Mesenchymal stem cell (in vitro differentiated cells and primary cell): ENCODE data around the gene NUDT4.
A peak's percentile ranks its signal among the peaks of the same experiment; 100 is the strongest.
"Not testable (repeated sequence)": the region's sequence is repeated elsewhere in the genome, so short reads cannot be mapped to it uniquely, and the experiment has no call there.

Experiments used
- DNase-seq: peaks from one replicate; pipeline ENCODE4 v3.0.0-alpha.2; 2013
- H2AFZ ChIP-seq: one replicate; pipeline ENCODE4 v1.6.1; 2013; ENCODE audit warnings: low read depth, mild to moderate bottlenecking, control low read depth, inconsistent platforms, low read length, moderate library complexity
- H2AK5ac ChIP-seq: 2 replicates; pipeline ENCODE4 v1.6.1; 2013; ENCODE audit warnings: low read length, moderate library complexity, mild to moderate bottlenecking, inconsistent platforms; ENCODE audit not compliant: severe bottlenecking
- H2BK120ac ChIP-seq: one replicate; pipeline ENCODE4 v1.6.1; 2013; ENCODE audit warnings: low read depth, mild to moderate bottlenecking, inconsistent platforms, low read length, moderate library complexity
- H2BK12ac ChIP-seq, 2 experiments: one replicate each; pipeline ENCODE4 v1.6.1; 2013; ENCODE audit warnings: inconsistent platforms in 2 of 2, low read length in 2 of 2, mild to moderate bottlenecking in 2 of 2, moderate library complexity in 2 of 2, control low read depth in 1 of 2
- H2BK15ac ChIP-seq: one replicate; pipeline ENCODE4 v1.6.1; 2013; ENCODE audit warnings: mild to moderate bottlenecking, low read depth, inconsistent platforms; ENCODE audit not compliant: poor library complexity, severe bottlenecking
- H2BK5ac ChIP-seq: 2 replicates; pipeline ENCODE4 v1.6.1; 2013; ENCODE audit warnings: low read depth, mild to moderate bottlenecking, low read length, control low read depth, inconsistent platforms; ENCODE audit not compliant: poor library complexity, severe bottlenecking
- H3K14ac ChIP-seq, 2 experiments: one replicate each; pipeline ENCODE4 v1.6.1; 2013; ENCODE audit warnings: inconsistent platforms in 2 of 2, low read length in 2 of 2, control low read depth in 1 of 2, mild to moderate bottlenecking in 1 of 2, moderate library complexity in 1 of 2
- H3K18ac ChIP-seq, 2 experiments: one replicate each; pipeline ENCODE4 v1.6.1; 2013; ENCODE audit warnings: inconsistent platforms in 2 of 2, low read length in 2 of 2, control low read depth in 1 of 2, low read depth in 1 of 2, mild to moderate bottlenecking in 1 of 2
- H3K23ac ChIP-seq, 2 experiments: one replicate each; pipeline ENCODE4 v1.6.1; 2013; ENCODE audit warnings: inconsistent platforms in 2 of 2, low read length in 2 of 2, mild to moderate bottlenecking in 2 of 2, moderate library complexity in 2 of 2, control low read depth in 1 of 2
- H3K27ac ChIP-seq: 2 replicates; pipeline ENCODE4 v1.5.1; 2013; ENCODE audit warnings: mild to moderate bottlenecking, moderate library complexity, low read length, control low read depth, inconsistent platforms; ENCODE audit not compliant: poor library complexity, severe bottlenecking
- H3K27me3 ChIP-seq, 2 experiments: 2 replicates each; pipeline versions ENCODE4 v1.6.1 to v1.7.0; 2013; ENCODE audit warnings: low read length in 2 of 2, mild to moderate bottlenecking in 2 of 2, moderate library complexity in 2 of 2, control low read depth in 1 of 2, inconsistent platforms in 1 of 2; ENCODE audit not compliant: control insufficient read depth in 1 of 2, insufficient read depth in 1 of 2
- H3K36me3 ChIP-seq, 2 experiments: 2 replicates each; pipeline versions ENCODE4 v1.6.1 to v1.7.0; 2013; ENCODE audit warnings: low read length in 2 of 2, control low read depth in 1 of 2, inconsistent platforms in 1 of 2, low read depth in 1 of 2, mild to moderate bottlenecking in 1 of 2; ENCODE audit not compliant: insufficient read depth in 2 of 2, control insufficient read depth in 1 of 2
- H3K4ac ChIP-seq, 2 experiments: one replicate each; pipeline ENCODE4 v1.6.1; 2013; ENCODE audit warnings: inconsistent platforms in 2 of 2, low read length in 2 of 2, mild to moderate bottlenecking in 2 of 2, moderate library complexity in 2 of 2, control low read depth in 1 of 2, low read depth in 1 of 2
- H3K4me1 ChIP-seq: 2 replicates; pipeline ENCODE4 v1.6.1; 2013; ENCODE audit warnings: low read depth, low read length, control low read depth; ENCODE audit not compliant: control insufficient read depth, insufficient read depth
- H3K4me2 ChIP-seq: 2 replicates; pipeline ENCODE4 v1.6.1; 2013; ENCODE audit warnings: low read length, mild to moderate bottlenecking, inconsistent platforms; ENCODE audit not compliant: poor library complexity, severe bottlenecking
- H3K4me3 ChIP-seq, 2 experiments: 2 replicates each; pipeline versions ENCODE4 v1.5.1 to v1.7.0; 2013; ENCODE audit warnings: low read length in 2 of 2, mild to moderate bottlenecking in 2 of 2, control low read depth in 1 of 2, low read depth in 1 of 2; ENCODE audit not compliant: insufficient read depth in 1 of 2
- H3K79me1 ChIP-seq: replicated peaks from 2 replicates; pipeline ENCODE4 v1.6.1; 2013; ENCODE audit warnings: mild to moderate bottlenecking, control low read depth, low read length, inconsistent platforms; ENCODE audit not compliant: poor library complexity, severe bottlenecking
- H3K9ac ChIP-seq: 2 replicates; pipeline ENCODE4 v1.7.0; 2013; ENCODE audit warnings: mild to moderate bottlenecking, low read length, moderate library complexity
- H3K9me3 ChIP-seq: 2 replicates; pipeline ENCODE4 v1.7.0; 2013; ENCODE audit warnings: mild to moderate bottlenecking, low read length; ENCODE audit not compliant: control insufficient read depth
- H4K8ac ChIP-seq: one replicate; pipeline ENCODE4 v1.6.1; 2013; ENCODE audit warnings: inconsistent platforms, mild to moderate bottlenecking, low read length, moderate library complexity
- H4K91ac ChIP-seq: one replicate; pipeline ENCODE4 v1.6.1; 2013; ENCODE audit warnings: mild to moderate bottlenecking, low read length, inconsistent platforms
- WGBS: methylation state at CpG from one replicate; pipeline ENCODE4 v1.1.7; 2013; ENCODE audit warnings: mixed read lengths; 5-methylcytosine and 5-hydroxymethylcytosine counted together

The NUDT4 gene

DNA sequence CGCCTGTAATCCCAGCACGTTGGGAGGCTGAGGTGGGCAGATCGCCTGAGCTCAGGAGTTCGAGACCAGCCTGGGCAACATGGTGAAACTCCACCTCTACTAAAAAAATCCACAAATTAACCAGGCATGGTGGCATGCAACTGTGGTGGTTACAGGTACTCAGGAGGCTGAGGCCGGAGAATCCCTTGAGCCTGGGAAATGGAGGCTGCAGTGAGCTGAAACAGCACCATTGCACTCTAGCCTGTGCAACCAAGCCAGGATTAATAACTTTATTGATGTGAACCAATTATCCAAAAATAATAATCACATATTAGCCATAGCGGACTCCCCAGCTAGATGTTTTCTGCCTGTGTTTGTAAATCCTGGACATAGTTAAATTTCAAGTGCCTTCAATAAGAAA lies 1.8 kb upstream of the NUDT4 start:
- Histone ChIP-seq H3K27me3 (no peaks in the 10 kb centered on the region), H3K9me3 (no peaks in the 10 kb centered on the region), H3K4me3 (peak overlapping the region in 1 of 2 experiments; percentile 87), H2AK5ac (no peak overlapping the region), H2BK15ac (no peak overlapping the region), H2BK5ac (no peak overlapping the region), H2AFZ (peak overlapping the region; percentile 23), H3K27ac (no peak overlapping the region), H4K91ac (no peak overlapping the region), H3K79me1 (no peaks in the 10 kb centered on the region), H3K23ac (no peak overlapping the region), H3K9ac (peak overlapping the region; percentile 95), H3K4me1 (peaks cover 5% of the 10 kb centered on the region), H4K8ac (no peak overlapping the region), H2BK120ac (no peak overlapping the region), H3K4ac (no peak overlapping the region), H3K4me2 (no peak overlapping the region), H3K18ac (peak overlapping the region in 1 of 2 experiments; percentile 38), H3K36me3 (no peaks in the 10 kb centered on the region), H2BK12ac (no peak overlapping the region), H3K14ac (no peak overlapping the region)
- 94% methylated on average over 4 of the region's 6 CpGs for WGBS
- DNase-seq, result no peak

DNA sequence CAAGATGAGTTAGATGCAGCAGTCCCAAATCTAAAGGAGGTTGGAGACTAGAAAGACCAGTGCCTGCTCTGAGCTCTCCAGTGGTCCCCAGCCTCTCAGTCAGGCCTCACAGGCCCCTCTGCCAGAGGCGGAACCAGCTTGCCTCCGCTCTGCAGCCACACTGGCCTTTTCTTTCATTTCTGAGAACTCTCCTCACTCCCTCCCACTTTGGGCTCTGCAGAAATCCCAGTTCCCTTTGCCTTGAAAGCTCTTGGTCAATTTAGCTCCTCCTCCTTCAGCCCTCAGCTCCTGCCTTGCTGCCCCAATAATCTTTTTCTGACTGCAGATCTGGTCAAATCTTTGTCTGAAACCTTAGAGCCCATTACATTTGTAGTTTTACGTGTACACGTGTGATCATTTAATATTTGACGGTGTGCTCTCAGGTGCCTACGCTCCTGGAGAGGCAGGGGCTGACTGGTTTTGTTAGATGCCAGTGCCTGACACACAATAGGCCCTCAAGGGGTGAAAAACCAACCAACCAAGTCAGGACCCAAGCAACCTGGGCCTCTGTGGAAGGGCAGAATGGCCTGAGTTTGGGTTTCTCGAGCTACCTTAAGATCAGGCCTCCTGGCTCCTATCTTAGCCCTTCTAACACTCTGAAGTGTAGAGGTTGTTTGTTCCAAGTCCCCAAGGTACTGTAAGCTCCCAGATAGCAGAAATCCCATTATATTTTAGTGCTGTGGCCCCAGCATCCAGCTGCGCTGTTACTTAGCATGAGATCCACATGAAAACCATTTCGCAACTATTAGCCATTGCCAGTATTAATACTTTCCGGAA lies 1.1 kb upstream of the NUDT4 start:
- peak overlapping the region; percentile 46 to 58 for H3K18ac ChIP-seq
- H3K4me1 ChIP-seq, result peaks cover 5% of the 10 kb centered on the region
- H2BK5ac ChIP-seq, result no peak overlapping the region
- H3K4ac ChIP-seq, result peak overlapping the region in 1 of 2 experiments; percentile 54
- WGBS, result 78% methylated on average over 9 of the region's 10 CpGs
- H3K27ac ChIP-seq, result peak overlapping the region; percentile 2
- H2BK12ac ChIP-seq, result no peak overlapping the region
- H4K8ac ChIP-seq, result peak overlapping the region; percentile 53
- H3K23ac ChIP-seq, result no peak overlapping the region
- no peaks in the 10 kb centered on the region for H3K79me1 ChIP-seq
- peak; percentile 57 for DNase-seq
- H3K27me3 ChIP-seq, result no peaks in the 10 kb centered on the region
- H4K91ac ChIP-seq, result no peak overlapping the region
- H2AK5ac ChIP-seq, result no peak overlapping the region
- peak overlapping the region in 1 of 2 experiments; percentile 87 for H3K4me3 ChIP-seq
- no peak overlapping the region for H3K14ac ChIP-seq
- no peaks in the 10 kb centered on the region for H3K9me3 ChIP-seq
- no peak overlapping the region for H2BK15ac ChIP-seq
- peak overlapping the region; percentile 36 for H2AFZ ChIP-seq
- H3K4me2 ChIP-seq, result no peak overlapping the region
- H2BK120ac ChIP-seq, result peak overlapping the region; percentile 22
- peak overlapping the region; percentile 95 for H3K9ac ChIP-seq
- no peaks in the 10 kb centered on the region for H3K36me3 ChIP-seq

- H3K23ac ChIP-seq, result peak overlapping the region in 1 of 2 experiments; percentile 73
- WGBS, result under 1% methylated on average over 35 of the region's 64 CpGs
- H2AK5ac ChIP-seq, H3K79me1 ChIP-seq, H3K9me3 ChIP-seq, H3K27me3 ChIP-seq, H3K36me3 ChIP-seq, H2AFZ ChIP-seq, H3K4me1 ChIP-seq: not testable (repeated sequence)
- peak overlapping the region; percentile 96 for H3K9ac ChIP-seq
- H2BK12ac ChIP-seq, result peak overlapping the region; percentile 54 to 74
- peak overlapping the region; percentile 97 for H2BK5ac ChIP-seq
- H4K8ac ChIP-seq, result peak overlapping the region; percentile 72
- H3K4ac ChIP-seq, result peak overlapping the region; percentile 73 to 79
- H3K4me3 ChIP-seq, result peak overlapping the region; percentile 77 to 91
- H3K27ac ChIP-seq, result peak overlapping the region; percentile 96
- H3K18ac ChIP-seq, result peak overlapping the region; percentile 13 to 96
- H2BK120ac ChIP-seq, result peak overlapping the region; percentile 82
- peak overlapping the region; percentile 83 for H4K91ac ChIP-seq
- peak; percentile 91 for DNase-seq
- peak overlapping the region; percentile 77 for H3K4me2 ChIP-seq
- peak overlapping the region; percentile 90 for H2BK15ac ChIP-seq
- H3K14ac ChIP-seq, result peak overlapping the region; percentile 62 to 70
Measured at GRCh38 chr12:93378196-93378997, 672 bp downstream of the NUDT4 start.

DNA sequence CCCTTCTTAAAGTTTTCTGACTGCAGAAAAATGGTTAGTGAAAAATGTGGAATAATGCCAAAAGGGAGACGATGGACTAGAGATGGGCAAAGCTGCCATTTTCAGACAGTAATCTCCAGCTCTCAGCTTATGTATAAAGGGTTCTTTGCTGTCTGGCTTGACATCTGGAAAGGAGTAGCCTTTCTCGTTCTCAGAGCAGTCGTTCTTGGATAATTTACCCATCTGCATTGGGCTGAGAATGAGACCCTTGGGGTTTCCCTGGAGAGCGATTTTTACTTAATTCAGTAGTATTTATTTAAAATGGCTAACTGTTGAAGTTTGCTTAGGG lies 1.2 kb downstream of the NUDT4 start:
- no peak for DNase-seq
- Histone ChIP-seq H3K79me1 (peaks cover 2% of the 10 kb centered on the region), H3K4ac (peak overlapping the region in 1 of 2 experiments; percentile 79), H4K91ac (peak overlapping the region; percentile 83), H3K27me3 (no peaks in the 10 kb centered on the region), H3K36me3 (peaks cover 0 to 3% of the 10 kb centered on the region in 2 experiments), H3K4me3 (peak overlapping the region in 1 of 2 experiments; percentile 91), H2BK12ac (no peak overlapping the region), H3K9me3 (no peaks in the 10 kb centered on the region), H2AK5ac (no peak overlapping the region), H2AFZ (no peak overlapping the region), H3K4me2 (peak overlapping the region; percentile 77), H3K27ac (peak overlapping the region; percentile 96), H2BK5ac (no peak overlapping the region), H3K14ac (no peak overlapping the region), H2BK15ac (no peak overlapping the region), H3K9ac (peak overlapping the region; percentile 96), H2BK120ac (no peak overlapping the region), H3K18ac (peak overlapping the region; percentile 26 to 96), H4K8ac (no peak overlapping the region), H3K23ac (no peak overlapping the region), H3K4me1 (peaks cover 7% of the 10 kb centered on the region)
- 0% methylated on average over 3 of the region's 4 CpGs for WGBS
